ENCODE measurements around the gene SYNGR3.
"Not testable (repeated sequence)": the region's sequence is repeated elsewhere in the genome, so short reads cannot be mapped to it uniquely, and the experiment has no call there.

SYNGR3 gene

DNA sequence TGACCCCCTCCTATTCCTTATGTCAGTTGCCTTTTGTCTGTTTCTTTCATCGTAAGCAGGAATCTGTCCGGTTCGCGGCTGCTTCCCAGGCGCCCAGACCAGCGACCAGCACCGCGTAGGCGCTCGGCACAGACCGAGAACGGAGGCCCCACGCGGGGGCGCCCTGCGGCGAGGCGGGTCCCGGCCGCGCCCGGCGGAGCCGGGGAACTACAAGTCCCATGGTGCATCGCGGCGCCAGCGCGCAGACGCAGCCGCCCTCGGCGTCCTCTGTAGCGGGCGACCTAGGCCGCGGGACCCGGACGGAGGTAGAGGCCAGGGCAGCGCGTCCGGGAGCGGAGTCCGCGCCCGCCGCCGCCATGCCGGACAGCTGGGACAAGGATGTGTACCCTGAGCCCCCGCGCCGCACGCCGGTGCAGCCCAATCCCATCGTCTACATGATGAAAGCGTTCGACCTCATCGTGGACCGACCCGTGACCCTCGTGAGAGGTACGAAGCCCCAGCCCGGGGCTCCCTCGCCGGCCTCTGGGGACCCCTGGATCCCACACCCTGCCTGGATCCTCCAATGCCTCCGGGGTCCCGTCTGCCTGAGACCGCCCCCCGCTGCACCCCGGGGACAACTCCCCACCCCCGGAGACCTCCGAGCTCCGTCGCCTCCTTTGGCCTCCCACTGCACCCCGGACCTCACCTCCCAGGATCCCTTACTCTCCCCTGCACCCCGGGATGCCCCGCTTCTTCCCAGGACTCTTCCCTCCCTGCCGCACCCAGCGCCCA, 30.3 kb upstream of the SYNGR3 start, which contains the start of gene NDUFB10:
NDUFB10 (plus strand) TSS at position 270 of the 771 bp plus-strand sequence; CDS start at position 357, 87 bp downstream.
- DNase-seq (ENCODE audit: low read depth): peak; percentile 43

GRCh38 chr16:1960665-1961630, 28.8 kb upstream of the SYNGR3 start:
- peak; percentile 46 for DNase-seq (ENCODE audit: low read depth)

GRCh38 chr16:1961651-1962067, 28.1 kb upstream of the SYNGR3 start:
- no peak for DNase-seq (ENCODE audit: low read depth)

DNA sequence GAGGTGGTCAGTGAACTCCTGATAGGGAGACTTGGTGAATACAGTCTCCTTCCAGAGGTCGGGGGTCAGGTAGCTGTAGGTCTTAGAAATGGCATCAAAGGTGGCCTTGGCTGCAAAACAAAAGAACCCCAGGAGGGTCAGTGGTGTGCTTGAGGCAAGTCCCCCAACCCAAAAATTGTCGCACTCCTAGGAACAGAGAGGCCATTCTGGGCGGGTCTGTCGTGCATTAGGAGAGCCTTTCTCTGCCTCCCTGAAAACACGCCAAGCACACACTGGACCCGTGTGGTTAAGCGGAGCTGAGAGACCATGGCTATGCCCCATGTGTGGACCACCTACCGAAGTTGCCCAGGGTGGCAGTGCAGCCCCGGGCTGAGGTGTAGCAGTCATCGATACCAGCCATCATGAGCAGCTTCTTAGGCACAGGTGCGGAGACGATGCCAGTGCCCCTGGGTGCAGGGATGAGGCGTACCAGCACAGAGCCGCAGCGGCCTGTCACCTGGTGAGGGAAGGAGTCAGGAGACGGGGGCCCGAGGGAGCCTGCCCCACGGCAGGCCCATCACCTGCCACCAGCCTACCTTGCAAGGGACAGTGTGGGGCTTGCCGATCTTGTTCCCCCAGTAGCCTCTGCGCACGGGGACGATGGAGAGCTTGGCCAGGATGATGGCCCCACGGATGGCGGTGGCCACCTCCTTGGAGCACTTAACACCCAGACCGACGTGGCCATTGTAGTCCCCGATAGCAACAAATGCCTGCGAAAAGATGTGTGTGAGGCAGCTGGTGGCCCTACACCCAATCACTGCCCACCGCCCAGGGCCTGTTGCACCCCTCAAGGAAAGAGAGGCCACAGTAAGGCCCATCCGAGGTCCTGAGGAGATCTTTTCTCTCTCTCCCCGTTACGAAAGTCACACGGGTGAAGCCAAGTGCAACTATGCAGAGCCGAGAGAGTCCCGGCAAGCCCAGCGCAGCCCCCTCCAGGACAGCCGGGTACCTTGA, 27.3 kb upstream of the SYNGR3 start:
- DNase-seq (ENCODE audit: low read depth): not testable (repeated sequence)

DNA sequence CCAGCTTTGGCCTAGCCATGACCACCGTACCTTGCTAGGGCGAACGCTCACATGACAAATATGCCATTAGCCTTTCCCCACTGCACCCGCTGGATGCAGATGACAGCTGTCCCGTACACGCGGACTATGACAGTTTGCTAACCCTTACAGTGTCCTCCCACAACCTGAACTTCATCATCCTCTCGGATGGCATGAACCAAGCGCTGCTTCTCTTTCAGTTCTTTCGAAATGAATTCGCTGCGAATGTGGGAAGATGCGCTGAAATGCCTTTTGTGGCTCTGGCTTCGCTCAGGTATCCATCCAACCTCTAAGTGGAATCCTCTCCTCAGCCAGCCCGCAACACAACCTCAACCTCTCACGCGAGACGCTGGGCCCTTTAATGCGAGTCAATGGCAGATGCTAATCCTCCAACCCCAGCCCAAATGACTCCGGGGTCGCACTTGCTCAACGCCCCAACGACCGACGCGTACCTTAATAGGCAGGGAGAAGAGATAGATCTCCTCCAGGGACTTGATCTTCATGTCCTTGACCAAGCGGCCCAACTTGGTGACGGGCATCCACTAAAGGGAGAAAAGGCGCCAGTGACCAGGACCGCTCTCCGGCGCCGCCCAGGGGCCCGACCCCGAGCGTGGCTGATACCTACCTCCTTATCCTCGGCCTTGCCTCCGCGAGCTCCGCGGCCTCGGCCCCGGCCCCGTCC, 25.8 kb upstream of the SYNGR3 start:
- no peak for DNase-seq (ENCODE audit: low read depth)

DNA sequence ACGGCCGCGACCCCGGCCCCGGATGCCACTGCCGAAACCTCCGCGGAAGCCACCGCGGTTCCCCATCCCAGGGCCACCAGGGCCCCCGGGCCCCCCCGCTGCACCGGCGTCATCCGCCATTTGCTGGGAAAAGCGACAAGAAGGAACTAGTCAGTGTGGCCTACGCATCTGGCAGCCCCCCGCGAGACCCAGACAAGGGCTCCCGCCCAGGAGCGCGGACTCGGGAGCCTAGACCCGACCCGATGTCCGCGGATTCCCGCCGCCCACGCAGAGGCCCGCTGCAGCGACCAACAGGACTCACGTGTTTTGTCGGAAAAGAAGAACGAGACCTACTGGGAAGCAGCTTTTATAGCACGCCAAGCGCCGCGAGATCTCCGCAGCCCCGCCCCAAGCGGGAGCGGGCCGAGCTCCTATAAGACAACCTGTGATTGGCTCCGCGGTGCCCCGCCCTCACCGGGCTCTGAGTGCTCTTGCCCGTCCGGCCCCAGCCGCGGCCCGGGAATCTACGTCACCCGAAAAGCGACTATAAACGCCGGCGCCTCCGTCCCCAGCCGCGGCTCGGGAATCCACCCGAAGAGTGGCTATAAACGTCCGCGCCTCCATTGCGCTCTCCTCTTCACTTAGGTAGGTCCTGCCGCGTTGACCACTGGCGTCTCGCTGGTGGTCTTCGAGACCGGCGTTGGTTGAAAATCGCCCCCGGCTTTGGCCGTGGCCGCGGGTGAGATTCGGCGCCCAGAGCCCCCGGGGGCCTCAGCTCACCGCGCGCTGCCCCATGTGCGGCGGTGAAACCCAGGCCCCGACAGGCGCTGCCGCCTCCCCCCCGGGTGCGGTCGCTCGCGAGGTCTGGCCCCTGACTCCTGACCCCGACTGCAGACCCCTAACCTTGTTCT, 25.0 kb upstream of the SYNGR3 start, which contains the start of gene RPS2:
RPS2 (minus strand) TSS at position 321 of the 890 bp plus-strand sequence; CDS start at position 120, 201 bp downstream.
- DNase-seq (ENCODE audit: low read depth): peak; percentile 83

- DNase-seq (ENCODE audit: low read depth): no peak
Observed at GRCh38 chr16:1965396-1966001, 24.3 kb upstream of the SYNGR3 start.

GRCh38 chr16:1966460-1966859, 23.3 kb upstream of the SYNGR3 start, which contains the start of gene RNF151:
RNF151 (plus strand) TSS chr16:1966856; CDS start chr16:1966882, 26 bp downstream.
- no peak for DNase-seq (ENCODE audit: low read depth)

GRCh38 chr16:1968146-1968953, 21.4 kb upstream of the SYNGR3 start:
- no peak for DNase-seq (ENCODE audit: low read depth)

- peak; percentile 67 for DNase-seq (ENCODE audit: low read depth)
Observed at GRCh38 chr16:1971796-1972489, 17.8 kb upstream of the SYNGR3 start, which contains the start of gene TBL3. TBL3 (plus strand) TSS chr16:1972053; CDS start chr16:1972165, 112 bp downstream.

DNA sequence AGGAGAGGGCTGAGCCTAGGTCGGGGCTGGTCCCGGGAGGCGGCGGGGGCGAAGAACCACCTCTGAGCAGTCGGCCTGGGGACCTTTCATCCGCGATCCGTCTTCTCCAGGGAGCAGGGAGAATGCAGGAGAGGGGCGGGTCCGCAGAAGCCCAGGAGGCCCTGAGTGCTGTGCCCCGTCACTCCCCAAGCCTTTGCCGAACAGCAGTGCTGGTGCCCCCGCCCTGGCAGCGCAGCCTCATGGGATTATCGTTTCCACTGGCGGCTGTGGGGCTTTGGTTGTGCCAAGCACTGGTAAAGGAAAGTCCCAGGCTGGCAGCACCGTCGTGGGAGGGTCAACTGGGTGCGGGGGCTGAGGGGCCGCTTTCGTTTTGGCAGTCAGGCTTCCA, 17.3 kb upstream of the SYNGR3 start:
- DNase-seq (ENCODE audit: low read depth): no peak

DNA sequence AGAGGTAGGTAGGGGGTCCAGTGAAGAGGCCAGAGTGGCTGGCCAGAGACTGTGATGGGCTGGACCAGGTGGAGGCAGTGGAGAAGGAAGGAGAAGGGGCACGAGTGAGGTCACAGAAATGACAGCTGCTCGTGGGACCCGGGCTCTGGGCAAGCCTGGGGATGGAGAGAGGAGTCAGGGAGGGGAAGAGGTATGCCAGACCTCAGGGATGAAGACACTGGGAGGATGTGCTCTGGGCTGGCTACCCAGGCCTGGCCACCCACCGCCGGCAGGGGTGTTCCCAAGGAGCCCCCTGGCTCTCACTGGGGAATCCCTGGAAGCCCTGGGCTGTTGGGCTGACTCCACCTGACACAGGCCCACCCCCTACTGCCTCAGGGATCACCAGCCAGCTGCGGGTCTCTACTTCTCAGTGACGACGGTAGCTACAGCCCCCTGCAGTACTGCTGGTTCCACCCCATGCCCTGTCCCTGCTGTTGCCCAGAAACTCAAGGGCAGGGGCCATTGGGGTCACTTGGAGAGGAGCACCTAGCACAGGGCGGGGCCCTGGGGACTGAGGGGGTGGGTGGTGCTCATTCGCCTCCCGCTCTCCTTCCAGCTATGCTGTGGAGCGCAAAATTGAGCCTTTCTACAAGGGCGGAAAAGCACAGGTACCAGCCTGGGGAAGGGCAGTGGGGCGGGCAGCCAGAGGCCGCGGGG, 16.2 kb upstream of the SYNGR3 start:
- DNase-seq (ENCODE audit: low read depth): no peak

DNA sequence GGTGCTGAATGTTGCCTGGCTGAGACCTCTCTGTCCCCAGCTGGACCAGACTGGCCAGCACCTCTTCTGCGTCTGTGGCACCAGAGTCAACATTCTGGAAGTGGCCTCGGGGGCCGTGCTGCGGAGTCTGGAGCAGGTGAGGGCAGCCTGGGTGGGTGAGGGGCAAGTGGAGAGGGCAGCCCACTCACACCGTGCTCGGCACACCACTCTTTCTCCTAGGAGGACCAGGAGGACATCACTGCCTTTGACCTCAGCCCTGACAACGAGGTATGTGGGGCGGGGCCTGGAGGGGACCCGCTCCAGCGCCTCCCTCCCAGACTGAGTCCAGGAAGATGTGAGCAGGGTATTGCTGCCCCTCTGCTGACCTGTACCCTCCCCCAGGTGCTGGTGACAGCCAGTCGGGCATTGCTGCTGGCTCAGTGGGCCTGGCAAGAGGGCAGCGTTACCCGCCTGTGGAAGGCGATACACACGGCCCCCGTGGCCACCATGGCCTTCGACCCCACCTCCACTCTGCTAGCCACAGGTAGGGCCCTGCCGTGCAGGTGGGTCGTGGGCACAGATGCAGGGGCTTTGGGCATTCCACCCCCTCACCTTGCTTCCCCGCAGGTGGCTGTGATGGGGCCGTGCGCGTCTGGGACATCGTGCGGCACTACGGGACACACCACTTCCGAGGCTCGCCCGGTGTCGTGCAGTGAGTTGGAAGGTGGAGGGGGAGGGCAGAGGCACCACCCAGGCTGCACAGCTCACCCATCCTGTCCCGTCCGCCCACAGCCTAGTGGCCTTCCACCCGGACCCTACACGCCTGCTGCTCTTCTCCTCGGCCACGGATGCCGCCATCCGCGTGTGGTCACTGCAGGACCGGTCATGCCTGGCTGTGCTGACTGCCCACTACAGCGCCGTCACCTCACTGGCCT, 15.4 kb upstream of the SYNGR3 start:
- no peak for DNase-seq (ENCODE audit: low read depth)

DNA sequence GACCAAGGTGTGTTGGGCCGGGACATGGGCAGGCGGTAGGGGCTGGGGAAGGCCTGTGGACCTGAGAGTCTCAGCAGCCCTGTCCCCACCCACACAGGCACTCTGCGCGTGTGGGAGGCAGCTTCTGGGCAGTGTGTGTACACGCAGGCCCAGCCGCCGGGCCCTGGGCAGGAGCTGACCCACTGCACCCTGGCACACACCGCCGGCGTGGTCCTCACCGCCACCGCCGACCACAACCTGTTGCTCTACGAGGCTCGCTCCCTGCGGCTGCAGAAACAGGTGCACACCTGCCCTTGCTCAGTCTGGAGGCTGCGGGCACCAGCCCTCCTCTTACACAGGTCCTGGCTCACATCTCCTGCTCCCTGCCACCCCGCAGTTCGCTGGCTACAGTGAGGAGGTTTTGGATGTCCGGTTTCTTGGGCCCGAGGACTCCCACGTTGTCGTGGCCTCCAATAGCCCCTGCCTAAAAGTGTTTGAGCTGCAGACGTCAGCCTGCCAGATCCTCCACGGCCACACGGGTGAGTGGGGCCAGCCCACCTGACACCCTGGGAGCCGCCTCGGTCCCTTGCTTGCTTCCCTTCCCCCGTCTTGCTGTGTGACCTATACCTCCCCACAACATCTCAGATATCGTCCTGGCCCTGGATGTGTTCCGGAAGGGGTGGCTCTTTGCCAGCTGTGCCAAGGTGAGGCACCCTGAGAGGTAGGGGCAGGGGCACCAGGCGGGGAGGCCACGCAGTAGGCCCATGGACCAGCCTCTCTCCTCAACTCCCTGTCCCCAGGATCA, 14.1 kb upstream of the SYNGR3 start:
- DNase-seq (ENCODE audit: low read depth): no peak

DNA sequence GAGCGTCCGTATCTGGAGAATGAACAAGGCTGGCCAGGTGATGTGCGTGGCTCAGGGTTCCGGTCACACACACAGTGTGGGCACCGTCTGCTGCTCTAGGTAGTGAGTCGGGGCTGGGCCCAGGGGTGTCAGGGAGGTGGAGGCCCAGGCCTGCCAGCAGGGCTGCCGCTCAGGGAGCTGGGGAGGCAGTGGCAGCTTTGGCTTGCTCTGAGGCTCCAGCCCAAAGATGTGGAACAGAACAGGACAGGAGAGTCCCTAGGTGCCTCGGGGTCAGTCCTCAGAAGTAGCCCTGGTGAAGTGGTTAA, 13.6 kb upstream of the SYNGR3 start:
- no peak for DNase-seq (ENCODE audit: low read depth)
